Measurements from ENCODE around the gene KRTAP5-7.

GRCh38 chr11:71505001-71505400 is 22.1 kb upstream of the KRTAP5-7 start:
- TF ChIP-seq, protein P1, sequence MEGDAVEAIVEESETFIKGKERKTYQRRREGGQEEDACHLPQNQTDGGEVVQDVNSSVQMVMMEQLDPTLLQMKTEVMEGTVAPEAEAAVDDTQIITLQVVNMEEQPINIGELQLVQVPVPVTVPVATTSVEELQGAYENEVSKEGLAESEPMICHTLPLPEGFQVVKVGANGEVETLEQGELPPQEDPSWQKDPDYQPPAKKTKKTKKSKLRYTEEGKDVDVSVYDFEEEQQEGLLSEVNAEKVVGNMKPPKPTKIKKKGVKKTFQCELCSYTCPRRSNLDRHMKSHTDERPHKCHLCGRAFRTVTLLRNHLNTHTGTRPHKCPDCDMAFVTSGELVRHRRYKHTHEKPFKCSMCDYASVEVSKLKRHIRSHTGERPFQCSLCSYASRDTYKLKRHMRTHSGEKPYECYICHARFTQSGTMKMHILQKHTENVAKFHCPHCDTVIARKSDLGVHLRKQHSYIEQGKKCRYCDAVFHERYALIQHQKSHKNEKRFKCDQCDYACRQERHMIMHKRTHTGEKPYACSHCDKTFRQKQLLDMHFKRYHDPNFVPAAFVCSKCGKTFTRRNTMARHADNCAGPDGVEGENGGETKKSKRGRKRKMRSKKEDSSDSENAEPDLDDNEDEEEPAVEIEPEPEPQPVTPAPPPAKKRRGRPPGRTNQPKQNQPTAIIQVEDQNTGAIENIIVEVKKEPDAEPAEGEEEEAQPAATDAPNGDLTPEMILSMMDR (IDR thresholded peaks at IDR 0.05) = no peak
- TF ChIP-seq POLR2A (IDR thresholded peaks at IDR 0.05; ENCODE audit: low read depth) = no peak

All from esophagus muscularis mucosa (tissue), 3 donors.